Muscle layer of duodenum (tissue), 2 donors: ENCODE results near the gene SLC15A5.

ENCODE experiments used
- H3K27ac ChIP-seq: one replicate; pipeline ENCODE4 v1.7.0; 2013; ENCODE audit warnings: mild to moderate bottlenecking, low read length
- H3K27me3 ChIP-seq: one replicate; pipeline ENCODE4 v1.7.0; 2013; ENCODE audit warnings: low read depth, mild to moderate bottlenecking, control low read depth, low read length
- H3K36me3 ChIP-seq, 2 donors: one replicate each; pipeline ENCODE4 v1.7.0; 2013; ENCODE audit warnings: low read length in 2 of 2, control low read depth in 1 of 2, mild to moderate bottlenecking in 1 of 2; ENCODE audit not compliant: insufficient read depth in 2 of 2, control insufficient read depth in 1 of 2
- H3K4me1 ChIP-seq, 2 donors: one replicate each; pipeline ENCODE4 v1.7.0; 2013; ENCODE audit warnings: low read length in 2 of 2, mild to moderate bottlenecking in 2 of 2, control low read depth in 1 of 2, moderate library complexity in 1 of 2; ENCODE audit not compliant: insufficient read depth in 2 of 2, control insufficient read depth in 1 of 2
- H3K4me3 ChIP-seq, 2 donors: one replicate each; pipeline ENCODE4 v1.7.0; 2013; ENCODE audit warnings: low read length in 2 of 2, low read depth in 1 of 2, mild to moderate bottlenecking in 1 of 2
- H3K9me3 ChIP-seq, 2 donors: one replicate each; pipeline ENCODE4 v1.7.0; 2013; ENCODE audit warnings: low read length in 2 of 2, control low read depth in 1 of 2, mild to moderate bottlenecking in 1 of 2; ENCODE audit not compliant: control insufficient read depth in 1 of 2
- donor health status: healthy.

The SLC15A5 gene

DNA sequence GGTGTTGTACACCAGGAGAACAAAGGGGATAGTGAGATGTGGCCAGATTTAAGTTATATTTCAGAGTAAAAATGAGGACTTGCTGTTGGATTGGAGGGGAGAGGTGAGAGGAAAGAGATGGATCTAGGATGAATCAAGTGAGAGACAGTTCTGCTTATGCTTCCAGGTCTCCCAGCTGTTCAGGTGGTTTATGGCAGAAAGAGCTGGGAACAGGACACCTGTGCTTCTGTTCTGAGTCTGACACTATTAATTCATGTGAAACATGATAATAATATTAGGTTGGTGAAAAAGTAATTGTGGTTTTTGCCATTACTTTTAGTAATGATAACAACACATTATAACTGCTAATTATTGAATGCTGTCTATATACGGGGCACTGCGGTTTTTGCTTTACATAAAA is 55.7 kb downstream of the SLC15A5 start:
- Histone ChIP-seq H3K9me3 (no peaks in the 10 kb centered on the region), H3K27ac (no peak overlapping the region), H3K27me3 (no peaks in the 10 kb centered on the region), H3K4me1 (no peaks in the 10 kb centered on the region), H3K36me3 (no peaks in the 10 kb centered on the region), H3K4me3 (no peak overlapping the region)

- no peaks in the 10 kb centered on the region for H3K27me3 ChIP-seq
- no peak overlapping the region for H3K4me3 ChIP-seq
- no peaks in the 10 kb centered on the region for H3K36me3 ChIP-seq
- H3K27ac ChIP-seq = no peak overlapping the region
- no peaks in the 10 kb centered on the region for H3K4me1 ChIP-seq
- H3K9me3 ChIP-seq = no peaks in the 10 kb centered on the region
Measured at GRCh38 chr12:16220120-16220519, 57.4 kb downstream of the SLC15A5 start.

GRCh38 chr12:16218934-16219751 is 58.3 kb downstream of the SLC15A5 start:
- no peaks in the 10 kb centered on the region for H3K9me3 ChIP-seq
- no peaks in the 10 kb centered on the region for H3K27me3 ChIP-seq
- no peaks in the 10 kb centered on the region for H3K36me3 ChIP-seq
- H3K4me3 ChIP-seq = no peak overlapping the region
- H3K27ac ChIP-seq = no peak overlapping the region
- no peaks in the 10 kb centered on the region for H3K4me1 ChIP-seq

DNA sequence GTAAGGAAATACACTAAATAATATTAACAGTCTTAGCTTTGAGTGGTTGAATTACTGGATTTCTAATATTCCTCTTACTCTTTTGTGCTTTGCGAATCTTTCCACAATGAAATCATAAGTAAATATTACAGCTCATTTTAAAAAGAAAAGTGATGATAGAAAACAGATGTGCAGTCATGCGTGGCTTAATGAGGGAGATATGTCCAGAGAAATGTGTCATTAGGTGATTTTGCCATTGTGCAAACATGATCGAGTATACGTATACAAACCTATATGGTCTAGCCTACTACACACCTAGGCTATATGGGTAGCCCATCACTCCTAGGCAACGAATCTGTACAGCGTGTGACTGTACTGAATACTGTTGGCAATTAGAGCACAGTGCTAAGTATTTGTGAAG is 59.3 kb downstream of the SLC15A5 start:
- Histone ChIP-seq H3K36me3 (no peaks in the 10 kb centered on the region), H3K4me1 (no peaks in the 10 kb centered on the region), H3K27ac (no peak overlapping the region), H3K9me3 (no peaks in the 10 kb centered on the region), H3K27me3 (no peaks in the 10 kb centered on the region), H3K4me3 (no peak overlapping the region)

DNA sequence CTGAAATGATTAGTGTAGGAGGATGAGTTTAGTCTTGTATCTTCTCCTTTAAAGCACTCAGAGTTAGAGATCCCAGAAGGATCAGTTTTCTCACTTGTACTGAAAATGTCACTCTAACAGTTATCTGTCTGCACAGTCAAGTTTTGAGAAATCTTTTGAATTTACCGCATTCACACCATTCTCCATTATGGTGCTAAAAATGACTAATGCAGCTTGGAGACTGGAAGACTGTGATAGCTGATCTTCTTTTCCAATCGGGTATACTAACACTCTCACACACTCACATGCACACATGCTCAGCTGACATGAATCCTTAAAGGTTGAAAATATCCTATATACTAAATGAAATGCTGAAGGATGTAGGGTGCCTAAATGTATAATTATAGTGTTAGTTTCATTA is 65.8 kb downstream of the SLC15A5 start:
- H3K4me3 ChIP-seq = no peak overlapping the region
- H3K9me3 ChIP-seq = no peaks in the 10 kb centered on the region
- H3K36me3 ChIP-seq = no peaks in the 10 kb centered on the region
- no peaks in the 10 kb centered on the region for H3K4me1 ChIP-seq
- H3K27ac ChIP-seq = no peak overlapping the region
- no peaks in the 10 kb centered on the region for H3K27me3 ChIP-seq

DNA sequence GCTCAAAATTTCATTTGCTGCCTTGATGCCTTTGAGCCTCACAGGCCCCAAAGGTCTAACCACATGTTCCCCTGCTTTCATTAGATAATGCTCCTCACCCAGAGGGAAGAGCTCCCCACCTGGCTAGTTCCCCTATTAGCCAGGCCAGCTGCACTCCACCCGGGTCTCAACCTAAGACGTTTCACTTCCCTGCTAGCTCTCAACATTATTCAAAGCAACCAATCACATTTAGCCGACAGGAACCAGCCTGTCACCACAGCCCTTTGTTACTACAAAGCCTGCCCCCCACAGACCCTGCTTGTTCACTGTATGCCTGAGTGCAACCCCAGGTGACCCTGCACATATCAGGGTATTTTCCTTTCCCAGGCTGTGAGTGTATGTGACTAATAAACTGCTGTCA is 78.6 kb downstream of the SLC15A5 start:
- H3K36me3 ChIP-seq = no peaks in the 10 kb centered on the region
- H3K4me3 ChIP-seq = no peak overlapping the region
- H3K4me1 ChIP-seq = no peaks in the 10 kb centered on the region
- H3K27ac ChIP-seq = no peak overlapping the region
- H3K27me3 ChIP-seq = no peaks in the 10 kb centered on the region
- H3K9me3 ChIP-seq = peaks cover 0 to 4% of the 10 kb centered on the region in 2 donors

- Histone ChIP-seq H3K4me1 (no peaks in the 10 kb centered on the region), H3K27ac (no peak overlapping the region), H3K4me3 (no peak overlapping the region), H3K27me3 (no peaks in the 10 kb centered on the region), H3K36me3 (no peaks in the 10 kb centered on the region), H3K9me3 (peaks cover 0 to 4% of the 10 kb centered on the region in 2 donors)
Measured at GRCh38 chr12:16197600-16197999, 79.9 kb downstream of the SLC15A5 start.

- no peak overlapping the region for H3K4me3 ChIP-seq
- no peaks in the 10 kb centered on the region for H3K36me3 ChIP-seq
- no peaks in the 10 kb centered on the region for H3K4me1 ChIP-seq
- H3K27me3 ChIP-seq = no peaks in the 10 kb centered on the region
- no peaks in the 10 kb centered on the region for H3K9me3 ChIP-seq
- H3K27ac ChIP-seq = no peak overlapping the region
Measured at GRCh38 chr12:16189849-16190248, 87.6 kb downstream of the SLC15A5 start.

DNA sequence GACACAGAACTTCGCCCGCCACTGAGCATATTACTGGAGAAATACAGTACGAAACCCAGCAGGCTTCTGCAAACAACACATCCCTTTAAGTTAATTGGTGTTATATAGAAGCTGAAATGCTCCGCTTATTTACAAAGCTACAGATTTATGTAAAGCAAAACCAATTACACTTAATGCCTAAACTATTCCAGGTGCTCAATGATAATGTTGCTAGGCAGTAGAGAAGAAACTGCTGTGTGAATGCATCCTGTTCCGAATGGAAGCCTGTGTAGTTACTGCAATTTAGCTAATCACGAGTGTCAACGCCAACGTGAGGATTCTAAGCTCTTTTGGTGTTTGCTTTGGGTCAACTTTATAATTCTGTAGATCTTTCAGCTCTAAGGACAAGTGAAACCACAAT is 89.8 kb downstream of the SLC15A5 start:
- Histone ChIP-seq H3K36me3 (no peaks in the 10 kb centered on the region), H3K9me3 (no peaks in the 10 kb centered on the region)

DNA sequence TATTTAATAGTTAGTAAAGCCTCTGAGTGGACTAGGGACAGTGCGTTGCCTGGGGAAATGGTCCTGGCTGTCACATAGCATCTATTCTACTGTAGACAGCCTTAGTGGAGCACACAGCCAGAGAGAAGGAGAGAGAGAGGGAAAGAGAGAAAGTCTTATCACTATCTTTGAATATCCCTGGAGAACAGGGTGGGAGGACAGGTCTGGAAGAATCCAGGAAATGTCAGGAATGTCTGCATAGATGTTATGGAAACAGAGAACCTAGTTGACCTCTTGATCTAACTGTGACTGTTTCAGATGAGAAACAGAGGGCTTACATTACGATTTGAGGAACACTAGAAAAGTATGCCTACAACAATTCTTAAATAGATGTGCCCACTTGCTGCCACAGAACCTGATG is 92.8 kb downstream of the SLC15A5 start:
- no peak overlapping the region for H3K4me3 ChIP-seq
- no peaks in the 10 kb centered on the region for H3K4me1 ChIP-seq
- no peaks in the 10 kb centered on the region for H3K9me3 ChIP-seq
- no peaks in the 10 kb centered on the region for H3K27me3 ChIP-seq
- no peak overlapping the region for H3K27ac ChIP-seq
- H3K36me3 ChIP-seq = no peaks in the 10 kb centered on the region

More for the DNA sequence above, 89.8 kb downstream of the SLC15A5 start:
- no peaks in the 10 kb centered on the region for H3K4me1 ChIP-seq
- H3K27me3 ChIP-seq = no peaks in the 10 kb centered on the region
- H3K27ac ChIP-seq = no peak overlapping the region
- H3K4me3 ChIP-seq = no peak overlapping the region

- Histone ChIP-seq H3K27ac (no peak overlapping the region), H3K4me1 (no peaks in the 10 kb centered on the region), H3K9me3 (no peaks in the 10 kb centered on the region), H3K36me3 (no peaks in the 10 kb centered on the region), H3K4me3 (no peak overlapping the region), H3K27me3 (no peaks in the 10 kb centered on the region)
Measured at GRCh38 chr12:16183541-16183940, 93.9 kb downstream of the SLC15A5 start.

- no peak overlapping the region for H3K4me3 ChIP-seq
- H3K9me3 ChIP-seq = no peaks in the 10 kb centered on the region
- H3K36me3 ChIP-seq = no peaks in the 10 kb centered on the region
- no peaks in the 10 kb centered on the region for H3K4me1 ChIP-seq
- H3K27me3 ChIP-seq = no peaks in the 10 kb centered on the region
- H3K27ac ChIP-seq = no peak overlapping the region
Measured at GRCh38 chr12:16175840-16176239, 101.6 kb downstream of the SLC15A5 start.
